Lower leg skin (tissue), 4 donors: ENCODE measurements around the gene PNMA6E. TPM values are rescaled to one million over a fixed set of nuclear protein-coding genes. Genes with fewer than 3 reads are reported as not detected.
A peak's percentile ranks its signal among the peaks of the same experiment; 100 is the strongest.
"Not testable (repeated sequence)": the region's sequence is repeated elsewhere in the genome, so short reads cannot be mapped to it uniquely, and the experiment has no call there.

Source experiments
- DNase-seq, 2 donors: peaks; one replicate each; pipeline ENCODE4 v3.0.0-alpha.2; 2019; ENCODE audit warnings: low spot score in 2 of 2
- H3K4me3 ChIP-seq: fragments of 200-600 bp; sonication (generic); 2 replicates; pipeline ENCODE4 v1.5.1; 2017; ENCODE audit warnings: mild to moderate bottlenecking, low read depth; ENCODE audit not compliant: poor library complexity, severe bottlenecking
- CTCF ChIP-seq, 3 donors: fragments of 450-650 bp; IDR thresholded peaks; one replicate each; pipeline ENCODE4 v1.5.1; 2016; ENCODE audit warnings: antibody characterized with exemption in 3 of 3, mild to moderate bottlenecking in 3 of 3, moderate library complexity in 2 of 3
- POLR2A ChIP-seq, 2 donors: fragments of 450-650 bp; IDR thresholded peaks; one replicate each; pipeline ENCODE4 v1.6.1; 2016 to 2017; ENCODE audit warnings: antibody characterized with exemption in 2 of 2, mild to moderate bottlenecking in 1 of 2, moderate library complexity in 1 of 2
- WGBS, 2 donors: methylation state at CpG; one replicate each; pipeline ENCODE4 v1.1.5; 2018; 5-methylcytosine and 5-hydroxymethylcytosine counted together
- intact Hi-C: fragments of 100-400 bp; cut with DNase I; formaldehyde crosslinking; loops from one replicate; pipeline ENCODE4 v1.15.0; 2023; ENCODE audit warnings: low total_unique reads
- total RNA-seq, 4 donors: library from RNA; depleted of rRNA; stranded (reverse); fragments of >200 nt; gene quantifications; one replicate each; pipeline ENCODE4 v1.1.0, GENCODE V29; 2016

The PNMA6E gene
- total RNA-seq, 4 donors from 2014 or later: 0.13 to 0.20 TPM; not detected in 2

GRCh38 chrX:153396320-153397195 is 4.6 kb downstream of the PNMA6E start:
- no peak overlapping the region for H3K4me3 ChIP-seq
- 80% methylated on average over 9 to 20 of the region's 26 CpGs for WGBS, 2 donors
- no peak for TF ChIP-seq POLR2A (IDR thresholded peaks at IDR 0.05)
- TF ChIP-seq CTCF (IDR thresholded peaks at IDR 0.05): no peak
- DNase-seq: no peak
- intact Hi-C loops: loop anchor here (10.0 kb wide), 1 partner anchor 228 kb away; no protein-coding TSS in a partner anchor

- no peak for DNase-seq
- no peak overlapping the region for H3K4me3 ChIP-seq
- intact Hi-C loops: loop anchor here (10.0 kb wide), 1 partner anchor 229 kb away; no protein-coding TSS in a partner anchor
- 76 to 86% methylated on average over 4 to 26 of the region's 26 CpGs for WGBS, 2 donors
- TF ChIP-seq CTCF (IDR thresholded peaks at IDR 0.05) (no peak), POLR2A (IDR thresholded peaks at IDR 0.05) (no peak)
These were observed 5.4 kb downstream of the PNMA6E start for GRCh38 chrX:153395613-153396319.

GRCh38 chrX:153394612-153395011 is 6.5 kb downstream of the PNMA6E start:
- 45 to 68% methylated on average over 13 of the region's 13 CpGs for WGBS, 2 donors
- intact Hi-C loops: loop anchor here (10.0 kb wide), 1 partner anchor 230 kb away; no protein-coding TSS in a partner anchor
- no peak for TF ChIP-seq POLR2A (IDR thresholded peaks at IDR 0.05)
- TF ChIP-seq CTCF (IDR thresholded peaks at IDR 0.05): no peak
- peak in 1 of 2 donors; percentile 50 for DNase-seq
- no peak overlapping the region for H3K4me3 ChIP-seq

GRCh38 chrX:153392642-153393321 is 8.4 kb downstream of the PNMA6E start:
- no peak overlapping the region for H3K4me3 ChIP-seq
- intact Hi-C loops: loop anchor here (10.0 kb wide), 1 partner anchor 232 kb away; no protein-coding TSS in a partner anchor
- DNase-seq: peak in 1 of 2 donors; percentile 68
- WGBS, 2 donors: 75 to 92% methylated on average over 7 to 16 of the region's 16 CpGs
- TF ChIP-seq CTCF (IDR thresholded peaks at IDR 0.05): no peak
- no peak for TF ChIP-seq POLR2A (IDR thresholded peaks at IDR 0.05)

- intact Hi-C loops, DNase-seq, H3K4me3 ChIP-seq: not testable (repeated sequence)
- whole genome bisulfite sequencing, 2 donors: 90 to 91% methylated on average over 6 of the region's 6 CpGs
These were observed 11.7 kb downstream of the PNMA6E start for GRCh38 chrX:153389460-153389768.
